GM12878 (cell line): ENCODE data around the gene LRP1B. TPM values are rescaled to one million over a fixed set of nuclear protein-coding genes. Genes with fewer than 3 reads are reported as not detected.

ENCODE experiments used
- ATAC-seq: fragments of 200-7000 bp; cut with Tn5 transposase; 3 replicates; pipeline ENCODE4 v1.9.1; 2020; ENCODE audit warnings: mild to moderate bottlenecking, moderate library complexity
- BruUV-seq: library from RNA; stranded (reverse); fragments of 400-500 nt; replicated peaks from 2 replicates; lab custom pipeline; 2021; lab: Mats Ljungman, UMichigan
- CTCF ChIA-PET: fragments of 300-600 bp; sonication (Branson Sonifier 250); formaldehyde crosslinking; extraction: SDS; loops from one replicate; lab custom pipeline; 2021; ENCODE audit warnings: inconsistent platforms; lab: Yijun Ruan, JAX
- POLR2A ChIA-PET: fragments of 350-600 bp; formaldehyde crosslinking; extraction: SDS; loops from one replicate; lab custom pipeline; 2021; ENCODE audit warnings: inconsistent platforms; lab: Charles Lee
- RAD21 ChIA-PET: fragments of 300-600 bp; sonication (Branson Sonifier 250); formaldehyde crosslinking; loops from one replicate; lab custom pipeline; 2023; ENCODE audit warnings: antibody characterized with exemption; ENCODE audit not compliant: unreplicated experiment; lab: Charles Lee
- SMC1A ChIA-PET: fragments of 300-600 bp; sonication (Branson Sonifier 250); formaldehyde crosslinking; loops from one replicate; lab custom pipeline; 2023; ENCODE audit not compliant: unreplicated experiment, uncharacterized antibody; lab: Charles Lee
- DNase-seq: peaks from one replicate; pipeline ENCODE4 v3.0.0-alpha.2; 2011; ENCODE audit warnings: low read depth, low spot score
- FAIRE-seq: peaks from 3 replicates; lab custom pipeline; 2011; peaks lifted over from hg19 to GRCh38; lab: Jason Lieb, UNC
- H2AFZ ChIP-seq: 2 replicates; pipeline ENCODE4 v1.6.0; 2011; ENCODE audit warnings: low read depth, low read length, control low read depth; ENCODE audit not compliant: control insufficient read depth
- H3K27ac ChIP-seq: 2 replicates; pipeline ENCODE4 v1.5.1; 2011; ENCODE audit warnings: control low read depth; ENCODE audit not compliant: control insufficient read depth, insufficient read depth
- H3K27me3 ChIP-seq, 2 experiments: replicated peaks in 1 of 2; 2 replicates each; pipeline versions ENCODE4 v1.6.0 to v1.6.1; 2011; ENCODE audit warnings: low read length in 1 of 2; ENCODE audit not compliant: control insufficient read depth in 2 of 2, insufficient read depth in 2 of 2
- H3K36me3 ChIP-seq, 2 experiments: 2 replicates each; pipeline ENCODE4 v1.5.1; 2011; ENCODE audit warnings: low read length in 1 of 2; ENCODE audit not compliant: control insufficient read depth in 2 of 2, insufficient read depth in 2 of 2
- H3K4me1 ChIP-seq: 2 replicates; pipeline ENCODE4 v1.6.1; 2011; ENCODE audit warnings: mild to moderate bottlenecking, low read length, moderate library complexity, mixed read lengths; ENCODE audit not compliant: control insufficient read depth, insufficient read depth
- H3K4me2 ChIP-seq: 2 replicates; pipeline ENCODE4 v1.6.0; 2011; ENCODE audit warnings: control low read depth; ENCODE audit not compliant: control insufficient read depth, insufficient read depth
- H3K4me3 ChIP-seq: fragments of 200-600 bp; sonication (generic); 2 replicates; pipeline ENCODE4 v1.5.1; 2016
- H3K79me2 ChIP-seq: 2 replicates; pipeline ENCODE4 v1.6.0; 2011; ENCODE audit warnings: low read length; ENCODE audit not compliant: control insufficient read depth, insufficient read depth
- H3K9ac ChIP-seq: 2 replicates; pipeline ENCODE4 v1.8.0; 2011; ENCODE audit warnings: low read length, control low read depth, mixed read lengths; ENCODE audit not compliant: control insufficient read depth, insufficient read depth
- H3K9me3 ChIP-seq: replicated peaks from 3 replicates; pipeline ENCODE4 v1.5.1; 2011; ENCODE audit warnings: mild to moderate bottlenecking, low read length; ENCODE audit not compliant: control insufficient read depth, insufficient read depth
- H4K20me1 ChIP-seq: 2 replicates; pipeline ENCODE4 v1.6.0; 2011; ENCODE audit not compliant: control insufficient read depth, insufficient read depth
- BMI1 ChIP-seq: fragments of 450-650 bp; IDR thresholded peaks from 2 replicates; pipeline ENCODE4 v1.6.1; 2016; ENCODE audit warnings: mild to moderate bottlenecking, moderate library complexity, borderline replicate concordance
- CREM ChIP-seq: IDR thresholded peaks from 2 replicates; pipeline ENCODE4 v1.6.1; 2014; ENCODE audit warnings: antibody characterized with exemption, low read depth
- ELK1 ChIP-seq: IDR thresholded peaks from 2 replicates; pipeline ENCODE4 v1.6.1; 2012; ENCODE audit warnings: low read depth, low read length, improper control_type of control experiment
- ESRRA ChIP-seq: IDR thresholded peaks from 2 replicates; pipeline ENCODE4 v1.6.1; 2012; ENCODE audit warnings: mild to moderate bottlenecking, low read length, improper control_type of control experiment
- ETV6 ChIP-seq, 2 experiments: fragments of 450-650 bp in 1 of 2; IDR thresholded peaks in 1 of 2; conservative IDR thresholded peaks in 1 of 2; 2 replicates each; pipeline ENCODE4 v1.6.1; 2014; ENCODE audit warnings: antibody characterized with exemption in 1 of 2, borderline replicate concordance in 1 of 2, low read depth in 1 of 2, mild to moderate bottlenecking in 1 of 2, moderate library complexity in 1 of 2
- EZH2 ChIP-seq: IDR thresholded peaks from 2 replicates; pipeline ENCODE4 v1.6.1; 2012; ENCODE audit warnings: low read depth, mild to moderate bottlenecking, control low read depth, inconsistent platforms, low read length, borderline replicate concordance; ENCODE audit not compliant: control insufficient read depth
- FOXK2 ChIP-seq: fragments of 450-650 bp; IDR thresholded peaks from 2 replicates; pipeline ENCODE4 v1.6.1; 2017; ENCODE audit warnings: mild to moderate bottlenecking, moderate library complexity
- HCFC1 ChIP-seq: fragments of 150-350 bp; IDR thresholded peaks from 2 replicates; pipeline ENCODE4 v1.6.1; 2014; ENCODE audit warnings: low read length
- HDGF ChIP-seq: fragments of 450-650 bp; IDR thresholded peaks from 2 replicates; pipeline ENCODE4 v1.6.1; 2016; ENCODE audit warnings: antibody characterized with exemption
- IRF4 ChIP-seq: IDR thresholded peaks from 2 replicates; pipeline ENCODE4 v1.6.1; 2011; ENCODE audit warnings: low read depth, low read length
- IRF5 ChIP-seq: fragments of 450-650 bp; IDR thresholded peaks from 2 replicates; pipeline ENCODE4 v1.6.1; 2017; ENCODE audit warnings: borderline replicate concordance
- SREBF2 ChIP-seq: IDR thresholded peaks from 2 replicates; pipeline ENCODE4 v1.6.1; 2012; ENCODE audit warnings: mild to moderate bottlenecking, low read length
- TCF12 ChIP-seq: IDR thresholded peaks from 2 replicates; pipeline ENCODE4 v1.6.1; 2011; ENCODE audit warnings: low read depth, mild to moderate bottlenecking, low read length
- ZNF24 ChIP-seq: fragments of 450-650 bp; IDR thresholded peaks from 2 replicates; pipeline ENCODE4 v1.6.1; 2017; ENCODE audit warnings: antibody characterized with exemption, mild to moderate bottlenecking
- ZNF622 ChIP-seq: fragments of 450-650 bp; IDR thresholded peaks from 2 replicates; pipeline ENCODE4 v1.6.1; 2017; ENCODE audit warnings: mild to moderate bottlenecking, inconsistent platforms
- WGBS: methylation state at CpG from one replicate; pipeline ENCODE4 v1.1.6; 2016; ENCODE audit warnings: low lambda C conversion rate; ENCODE audit not compliant: insufficient replicate concordance, insufficient coverage; ENCODE audit errors: missing lambda C conversion rate; 5-methylcytosine and 5-hydroxymethylcytosine counted together
- in situ Hi-C: fragments of 300-500 bp; cut with MboI; formaldehyde crosslinking; loops from 9 replicates; pipeline ENCODE4 v1.14.3; 2018; ENCODE audit warnings: mixed read lengths
- intact Hi-C: fragments of 100-400 bp; cut with micrococcal nuclease; formaldehyde crosslinking; loops from one replicate; pipeline ENCODE4 v1.14.2; 2022; ENCODE audit not compliant: unreplicated experiment
- polyA plus RNA-seq, 11 experiments: library from polyadenylated mRNA; depleted of rRNA in 4 of 11; unstranded in 6 of 11; stranded (reverse) in 5 of 11; fragments of >200 nt; fragmentation: Nextera tagmentation in 4 of 11; fragmentation: Illumina TruSeq in 1 of 11; extraction: Ambion mirVana in 4 of 11; extraction: Trizol in 1 of 11; gene quantifications; 1 replicate in 1 of 11; 2 replicates in 10 of 11; pipeline versions ENCODE4 v1.2.1 to v1.2.3, GENCODE V29; 2011 to 2016; ENCODE audit warnings: inconsistent platforms in 2 of 11, missing spikeins in 2 of 11, low read depth in 1 of 11
- total RNA-seq, 4 experiments: library from RNA; depleted of rRNA in 3 of 4; stranded (reverse); fragments of >200 nt in 3 of 4; fragmentation: Illumina TruSeq in 1 of 4; extraction: Trizol in 1 of 4; gene quantifications; 2 replicates each; pipeline versions ENCODE4 v1.2.1 to v1.2.3, GENCODE V29; 2013 to 2021
- TF ChIP-seq, protein P1 (sequence below): fragments of 450-650 bp; IDR thresholded peaks from 2 replicates; pipeline ENCODE4 v1.6.1; 2018; ENCODE audit warnings: borderline replicate concordance, mild to moderate bottlenecking; ENCODE audit not compliant: partially characterized antibody
- TF ChIP-seq, protein P2 (sequence below): IDR thresholded peaks from 2 replicates; pipeline ENCODE4 v1.6.1; 2011; ENCODE audit warnings: low read depth, low read length, improper control_type of control experiment, borderline replicate concordance

Gene LRP1B
- total and polyA plus RNA-seq, 10 of the 15 experiments (the other 5 are each of a cell fraction or from before 2014, with no cell fraction given): under 0.01 to 0.06 (median 0.03) TPM; not detected in 5

- no peak for TF ChIP-seq ELK1
- TF ChIP-seq, protein P1, sequence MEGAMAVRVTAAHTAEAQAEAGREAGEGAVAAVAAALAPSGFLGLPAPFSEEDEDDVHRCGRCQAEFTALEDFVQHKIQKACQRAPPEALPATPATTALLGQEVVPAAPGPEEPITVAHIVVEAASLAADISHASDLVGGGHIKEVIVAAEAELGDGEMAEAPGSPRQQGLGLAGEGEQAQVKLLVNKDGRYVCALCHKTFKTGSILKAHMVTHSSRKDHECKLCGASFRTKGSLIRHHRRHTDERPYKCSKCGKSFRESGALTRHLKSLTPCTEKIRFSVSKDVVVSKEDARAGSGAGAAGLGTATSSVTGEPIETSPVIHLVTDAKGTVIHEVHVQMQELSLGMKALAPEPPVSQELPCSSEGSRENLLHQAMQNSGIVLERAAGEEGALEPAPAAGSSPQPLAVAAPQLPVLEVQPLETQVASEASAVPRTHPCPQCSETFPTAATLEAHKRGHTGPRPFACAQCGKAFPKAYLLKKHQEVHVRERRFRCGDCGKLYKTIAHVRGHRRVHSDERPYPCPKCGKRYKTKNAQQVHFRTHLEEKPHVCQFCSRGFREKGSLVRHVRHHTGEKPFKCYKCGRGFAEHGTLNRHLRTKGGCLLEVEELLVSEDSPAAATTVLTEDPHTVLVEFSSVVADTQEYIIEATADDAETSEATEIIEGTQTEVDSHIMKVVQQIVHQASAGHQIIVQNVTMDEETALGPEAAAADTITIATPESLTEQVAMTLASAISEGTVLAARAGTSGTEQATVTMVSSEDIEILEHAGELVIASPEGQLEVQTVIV: no peak
Observed at GRCh38 chr2:140737006-140737405, 1393.8 kb downstream of the LRP1B start (continued).

DNA sequence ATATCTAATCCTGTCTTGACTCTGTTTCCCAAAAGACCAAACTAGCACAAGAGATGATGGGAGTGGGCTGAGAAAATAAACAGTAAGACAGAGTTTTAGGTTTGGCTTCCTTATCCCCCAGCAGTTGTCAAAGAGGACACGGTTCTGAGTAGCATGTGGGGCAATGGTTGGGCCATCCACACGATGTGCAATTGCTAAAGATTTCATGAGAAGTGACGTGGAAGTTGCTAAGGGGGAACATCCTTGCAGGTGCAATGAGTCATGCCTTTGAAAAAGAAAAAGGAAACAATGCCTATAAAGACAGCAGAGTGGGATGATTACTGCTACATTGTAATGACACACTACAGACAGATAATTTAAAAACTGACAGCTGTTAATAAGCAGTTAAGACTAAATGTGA, 1395.8 kb downstream of the LRP1B start:
- ChIA-PET POLR2A (no interaction called here), RAD21 (interaction anchor here (1.0 kb wide), 1 partner anchor 14 kb away, joined by 3 read pairs; no protein-coding TSS in a partner anchor), SMC1A (interaction anchor here (1.2 kb wide), 1 partner anchor 14 kb away, joined by 4 read pairs; no protein-coding TSS in a partner anchor), CTCF (interaction anchor here (0.6 kb wide), 1 partner anchor 652 kb away, joined by 3 read pairs; no protein-coding TSS in a partner anchor)
- Histone ChIP-seq H3K79me2 (no peaks in the 10 kb centered on the region), H2AFZ (no peak overlapping the region), H3K4me2 (no peak overlapping the region), H3K4me1 (no peaks in the 10 kb centered on the region), H3K9ac (no peak overlapping the region), H3K27ac (no peak overlapping the region), H3K36me3 (no peaks in the 10 kb centered on the region), H3K4me3 (no peak overlapping the region), H4K20me1 (no peaks in the 10 kb centered on the region), H3K9me3 (no peaks in the 10 kb centered on the region), H3K27me3 (no peaks in the 10 kb centered on the region; a peak in 1 of 4 replicates)
- WGBS: 0% methylated on average over 3 of the region's 3 CpGs
- no TSS peak for BruUV-seq
- in situ Hi-C loops (no loop called here), intact Hi-C loops (no loop called here)
- no peak for ATAC-seq
- no peak for FAIRE-seq
- DNase-seq: no peak
- TF ChIP-seq IRF5: no peak
- TF ChIP-seq SREBF2: no peak
- TF ChIP-seq EZH2: no peak
- no peak for TF ChIP-seq TCF12
- TF ChIP-seq FOXK2: no peak
- TF ChIP-seq ETV6 (conservative IDR thresholded peaks at IDR 0.05 in 1 of 2, IDR thresholded peaks at IDR 0.05 in 1 of 2; ENCODE audit: borderline replicate concordance in 1 of 2, low read depth in 1 of 2): no peak
- no peak for TF ChIP-seq ZNF622
- no peak for TF ChIP-seq IRF4
- TF ChIP-seq HCFC1: no peak
- TF ChIP-seq CREM: no peak
- TF ChIP-seq, protein P2, sequence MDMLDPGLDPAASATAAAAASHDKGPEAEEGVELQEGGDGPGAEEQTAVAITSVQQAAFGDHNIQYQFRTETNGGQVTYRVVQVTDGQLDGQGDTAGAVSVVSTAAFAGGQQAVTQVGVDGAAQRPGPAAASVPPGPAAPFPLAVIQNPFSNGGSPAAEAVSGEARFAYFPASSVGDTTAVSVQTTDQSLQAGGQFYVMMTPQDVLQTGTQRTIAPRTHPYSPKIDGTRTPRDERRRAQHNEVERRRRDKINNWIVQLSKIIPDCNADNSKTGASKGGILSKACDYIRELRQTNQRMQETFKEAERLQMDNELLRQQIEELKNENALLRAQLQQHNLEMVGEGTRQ: no peak
- TF ChIP-seq ESRRA: no peak
- no peak for TF ChIP-seq HDGF
- no peak for TF ChIP-seq ZNF24
- no peak for TF ChIP-seq BMI1
